ENCODE measurements around the gene ATP2C2. TPM values are rescaled to one million over a fixed set of nuclear protein-coding genes. Genes with fewer than 3 reads are reported as not detected.
"Not testable (repeated sequence)": the region's sequence is repeated elsewhere in the genome, so short reads cannot be mapped to it uniquely, and the experiment has no call there.

The ATP2C2 gene
- total and polyA plus RNA-seq, 11 donors: 0.17 TPM; not detected in 10

GRCh38 chr16:84334482-84334881, 33.9 kb upstream of the ATP2C2 start:
- ATAC-seq (no peak), DNase-seq (no peak)
- Histone ChIP-seq H3K4me1 (no peaks in the 10 kb centered on the region), H3K9me3 (peaks cover 0 to 34% (median 9%) of the 10 kb centered on the region in 12 donors), H3K36me3 (no peaks in the 10 kb centered on the region), H3K4me3 (no peak overlapping the region), H3K27me3 (no peaks in the 10 kb centered on the region), H3K27ac (no peak overlapping the region)
- intact Hi-C loops (cut with DNase I): loop anchor here in 1 of 10 donors (5.0 kb wide), 1 partner anchor 88 kb away; no protein-coding TSS in a partner anchor
- WGBS, 4 donors: 79 to 87% (median 82%) methylated on average over 1 of the region's 1 CpG
- TF ChIP-seq POLR2A (IDR thresholded peaks at IDR 0.05) (no peak), CTCF (IDR thresholded peaks at IDR 0.05) (no peak)

DNA sequence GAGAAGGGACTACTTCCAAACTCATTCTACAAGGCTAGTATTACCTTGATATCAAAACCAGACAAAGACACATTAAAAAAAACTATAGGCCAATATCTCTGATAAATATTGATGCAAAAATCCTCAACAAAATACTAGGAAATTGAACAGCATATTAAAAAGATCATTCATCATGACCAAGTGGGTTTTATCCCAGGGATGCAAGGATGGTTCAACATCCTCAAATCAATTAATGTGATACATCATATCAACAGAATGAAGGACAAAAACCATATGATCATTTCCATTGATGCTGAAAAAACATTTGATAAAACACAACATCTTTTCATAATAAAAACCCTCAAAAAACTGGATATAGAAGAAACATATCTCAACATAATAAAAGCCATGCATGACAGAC, 31.1 kb upstream of the ATP2C2 start:
- H3K27me3 ChIP-seq; H3K4me1 ChIP-seq; DNase-seq; intact Hi-C loops (cut with DNase I); H3K36me3 ChIP-seq; H3K27ac ChIP-seq; H3K4me3 ChIP-seq; ATAC-seq: not testable (repeated sequence)
- peaks cover 0 to 34% (median 9%) of the 10 kb centered on the region in 12 donors for H3K9me3 ChIP-seq

DNA sequence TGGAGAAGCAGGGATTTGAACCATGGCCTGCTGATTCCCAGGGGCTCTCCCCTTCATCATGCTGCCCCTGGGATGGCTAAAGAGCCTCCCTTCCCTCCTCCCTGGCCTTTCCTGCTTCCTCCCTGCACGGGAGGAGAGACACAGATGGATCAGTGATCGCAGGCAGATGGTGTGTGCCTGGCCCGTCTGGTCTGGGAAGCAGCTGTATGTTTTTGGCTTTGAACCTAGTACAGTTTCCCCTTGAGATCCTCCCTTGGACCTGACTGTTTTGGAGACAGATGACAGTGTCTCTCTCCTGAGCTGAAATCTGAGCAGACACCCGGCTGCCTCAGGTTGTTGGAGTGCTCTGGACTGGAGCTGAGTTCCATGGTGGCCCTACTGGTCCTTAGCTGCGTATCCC, 29.0 kb upstream of the ATP2C2 start:
- no peaks in the 10 kb centered on the region for H3K27me3 ChIP-seq
- intact Hi-C loops (cut with DNase I): no loop called here
- WGBS, 4 donors: 31 to 47% (median 42%) methylated on average over 3 to 5 of the region's 5 CpGs
- DNase-seq (no peak), ATAC-seq (peak in 1 of 4 donors; percentile 39)
- H3K4me3 ChIP-seq: no peak overlapping the region
- peaks cover 0 to 34% (median 9%) of the 10 kb centered on the region in 12 donors for H3K9me3 ChIP-seq
- TF ChIP-seq POLR2A (IDR thresholded peaks at IDR 0.05) (no peak), CTCF (IDR thresholded peaks at IDR 0.05) (no peak)
- H3K36me3 ChIP-seq: no peaks in the 10 kb centered on the region
- no peak overlapping the region for H3K27ac ChIP-seq
- H3K4me1 ChIP-seq: no peaks in the 10 kb centered on the region

DNA sequence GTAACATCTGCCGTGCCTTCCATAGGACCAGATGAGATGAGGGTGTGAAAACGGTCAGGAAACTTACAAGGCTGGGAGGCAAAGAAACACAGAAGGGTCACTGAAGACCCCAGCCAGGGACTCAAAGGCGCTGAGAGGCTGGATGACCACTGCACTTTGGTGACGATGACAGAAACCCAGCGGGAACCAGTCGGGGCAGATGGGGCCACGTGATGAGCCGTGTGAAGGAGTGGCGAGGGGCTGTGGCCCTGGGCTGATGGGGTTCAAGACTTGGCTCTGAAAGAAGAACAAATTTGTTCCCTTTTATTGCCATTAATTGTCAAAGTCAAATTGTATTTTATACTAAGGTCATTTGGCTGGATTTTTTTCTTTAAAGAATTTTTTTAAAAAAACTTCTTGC, 28.6 kb upstream of the ATP2C2 start:
- DNase-seq: no peak
- H3K4me3 ChIP-seq: no peak overlapping the region
- no peak overlapping the region for H3K27ac ChIP-seq
- no peak for TF ChIP-seq POLR2A (IDR thresholded peaks at IDR 0.05)
- TF ChIP-seq CTCF (IDR thresholded peaks at IDR 0.05): no peak
- no peaks in the 10 kb centered on the region for H3K4me1 ChIP-seq
- ATAC-seq: no peak
- 68 to 80% (median 71%) methylated on average over 9 of the region's 9 CpGs for WGBS, 4 donors
- intact Hi-C loops (cut with DNase I): no loop called here
- no peaks in the 10 kb centered on the region for H3K36me3 ChIP-seq
- H3K9me3 ChIP-seq: peaks cover 0 to 32% (median 9%) of the 10 kb centered on the region in 12 donors
- H3K27me3 ChIP-seq: no peaks in the 10 kb centered on the region

- Histone ChIP-seq H3K36me3 (no peaks in the 10 kb centered on the region), H3K27ac (no peak overlapping the region), H3K4me3 (no peak overlapping the region), H3K9me3 (peaks cover 0 to 25% (median 8%) of the 10 kb centered on the region in 12 donors), H3K4me1 (no peaks in the 10 kb centered on the region), H3K27me3 (no peaks in the 10 kb centered on the region)
- ATAC-seq (no peak), DNase-seq (no peak)
- intact Hi-C loops (cut with DNase I): no loop called here
- WGBS, 4 donors: 70 to 78% (median 73%) methylated on average over 11 to 18 of the region's 18 CpGs
- TF ChIP-seq CTCF (IDR thresholded peaks at IDR 0.05) (no peak), POLR2A (IDR thresholded peaks at IDR 0.05) (no peak)
Observed at GRCh38 chr16:84340325-84341040, 27.9 kb upstream of the ATP2C2 start.

Data from heart left ventricle (tissue), 16 donors.